ENCODE results near the gene DCHS1.

DCHS1 gene

DNA sequence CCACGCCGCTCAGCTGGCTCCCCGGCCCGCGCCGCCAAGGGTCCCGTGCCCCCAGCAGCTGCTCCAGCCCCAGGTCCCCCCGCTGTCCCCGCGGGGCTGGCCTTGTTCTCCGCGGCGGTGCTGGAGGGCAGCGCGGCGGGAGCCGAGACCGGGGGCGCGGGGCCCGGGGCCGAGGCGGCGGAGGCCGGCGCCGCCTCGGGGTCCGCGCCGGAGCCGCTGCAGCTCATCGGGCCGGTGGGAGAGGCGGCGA is 43.7 kb downstream of the DCHS1 start:
- DNase-seq, result no peak

DNA sequence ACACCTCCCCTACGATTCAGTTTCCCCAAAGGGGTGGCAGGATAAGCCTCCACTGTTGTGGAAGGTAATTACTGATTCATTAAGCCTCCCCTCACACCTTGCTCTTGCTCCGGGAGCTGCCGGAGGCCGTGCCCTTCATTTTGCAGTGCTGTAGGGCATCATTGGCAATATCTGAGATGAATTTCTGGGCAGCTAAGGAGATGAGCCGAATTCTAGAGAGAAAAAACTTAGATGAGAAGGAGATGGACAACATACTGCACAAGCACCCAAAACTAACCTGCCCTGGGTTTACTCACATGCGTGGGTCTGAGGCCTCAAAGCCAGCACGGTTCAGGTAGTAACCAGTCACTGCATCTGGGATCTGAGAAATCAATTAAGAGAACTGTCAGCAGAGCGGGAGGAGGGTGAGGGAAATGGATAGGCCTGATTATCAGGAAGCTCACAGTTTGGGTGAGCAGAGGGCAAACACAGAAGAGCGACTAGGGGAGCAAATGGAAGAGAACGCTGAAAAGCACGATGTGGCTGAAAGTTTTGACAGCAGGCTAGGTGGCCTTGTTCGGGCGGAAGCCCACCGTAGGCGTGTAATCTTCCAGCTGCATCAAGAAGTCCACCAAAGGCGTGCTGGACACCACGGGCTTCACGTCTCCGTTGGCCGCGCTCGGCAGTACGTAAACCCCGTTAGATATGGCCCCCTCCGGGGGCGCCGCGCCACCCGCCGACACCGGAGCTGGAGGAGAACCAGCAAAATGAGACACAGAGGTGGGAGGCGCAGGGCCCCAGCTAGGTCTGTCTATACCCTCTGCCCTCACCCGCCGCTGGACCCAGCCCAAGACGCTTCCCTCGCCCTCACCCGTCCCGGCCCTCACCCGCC is 44.3 kb downstream of the DCHS1 start:
- no peak for DNase-seq

DNA sequence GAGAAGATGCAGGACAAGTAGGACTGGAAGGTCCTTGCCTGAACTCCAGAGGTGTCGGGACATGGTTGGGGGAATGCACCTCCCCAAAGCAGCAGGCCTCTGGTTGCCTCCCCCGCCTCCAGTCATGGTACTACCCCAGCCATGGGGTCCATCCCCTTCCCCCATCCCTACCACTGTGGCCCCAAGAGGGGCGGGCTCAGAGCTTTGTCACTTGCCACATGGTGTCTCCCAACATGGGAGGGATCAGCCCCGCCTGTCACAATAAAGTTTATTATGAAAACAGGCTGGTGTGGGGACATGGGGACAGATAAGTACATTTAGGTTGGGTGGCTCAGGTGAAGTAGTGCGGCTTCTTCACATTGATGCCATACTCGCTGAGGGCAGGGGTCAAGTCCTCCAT is 45.0 kb downstream of the DCHS1 start:
- no peak for DNase-seq

DNA sequence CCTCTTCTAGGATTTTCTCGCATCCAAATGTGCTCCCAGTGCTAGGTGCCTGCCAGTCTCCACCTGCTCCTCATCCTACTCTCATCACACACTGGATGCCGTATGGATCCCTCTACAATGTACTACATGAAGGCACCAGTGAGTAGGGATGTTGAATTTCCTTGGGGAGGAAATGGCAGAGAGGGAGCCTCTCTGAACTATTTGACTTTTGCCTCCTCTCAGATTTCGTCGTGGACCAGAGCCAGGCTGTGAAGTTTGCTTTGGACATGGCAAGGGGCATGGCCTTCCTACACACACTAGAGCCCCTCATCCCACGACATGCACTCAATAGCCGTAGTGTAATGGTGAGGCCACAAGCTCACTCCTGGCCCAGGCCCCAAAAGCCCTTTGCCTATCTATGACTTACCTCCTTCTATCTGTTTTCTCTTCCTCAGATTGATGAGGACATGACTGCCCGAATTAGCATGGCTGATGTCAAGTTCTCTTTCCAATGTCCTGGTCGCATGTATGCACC is 46.0 kb downstream of the DCHS1 start:
- DNase-seq, result no peak

DNA sequence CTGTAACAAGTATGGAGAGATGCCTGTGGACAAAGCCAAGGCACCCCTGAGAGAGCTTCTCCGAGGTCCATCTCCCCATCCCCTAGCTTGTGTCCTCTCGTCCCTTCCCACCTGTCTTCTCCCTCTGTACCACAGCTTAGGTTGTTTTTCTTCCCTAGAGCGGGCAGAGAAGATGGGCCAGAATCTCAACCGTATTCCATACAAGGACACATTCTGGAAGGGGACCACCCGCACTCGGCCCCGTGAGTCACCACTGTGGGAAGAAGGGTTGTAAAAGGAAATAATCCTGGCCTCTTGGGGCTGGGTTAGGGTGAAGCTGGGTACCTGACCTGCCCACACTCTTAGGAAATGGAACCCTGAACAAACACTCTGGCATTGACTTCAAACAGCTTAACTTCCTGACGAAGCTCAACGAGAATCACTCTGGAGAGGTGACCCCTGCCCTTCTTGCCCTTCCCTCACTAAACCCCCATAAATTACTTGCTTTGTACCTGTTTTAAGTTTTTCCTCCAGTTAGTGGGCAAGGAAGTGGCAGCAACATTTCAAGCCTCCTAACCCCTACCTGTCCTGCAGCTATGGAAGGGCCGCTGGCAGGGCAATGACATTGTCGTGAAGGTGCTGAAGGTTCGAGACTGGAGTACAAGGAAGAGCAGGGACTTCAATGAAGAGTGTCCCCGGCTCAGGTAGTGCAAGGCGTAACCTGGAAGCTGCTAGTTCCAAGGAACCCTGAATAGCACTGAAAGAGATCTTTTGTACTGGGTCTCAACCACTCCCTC is 46.7 kb downstream of the DCHS1 start:
- no peak for DNase-seq

DNA sequence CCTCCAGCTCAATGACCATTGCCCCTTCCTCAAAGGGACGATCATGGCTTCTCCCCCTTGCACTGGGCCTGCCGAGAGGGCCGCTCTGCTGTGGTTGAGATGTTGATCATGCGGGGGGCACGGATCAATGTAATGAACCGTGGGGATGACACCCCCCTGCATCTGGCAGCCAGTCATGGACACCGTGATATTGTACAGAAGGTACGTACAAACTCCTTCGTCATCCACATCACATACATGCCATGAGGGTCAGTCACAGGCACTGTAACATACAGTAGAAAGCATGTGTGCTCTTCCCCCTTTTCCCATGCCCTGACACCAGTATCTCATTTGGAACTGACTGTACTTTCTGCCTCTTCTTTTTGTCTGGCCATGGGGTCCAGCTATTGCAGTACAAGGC is 47.6 kb downstream of the DCHS1 start:
- DNase-seq, result no peak

DNA sequence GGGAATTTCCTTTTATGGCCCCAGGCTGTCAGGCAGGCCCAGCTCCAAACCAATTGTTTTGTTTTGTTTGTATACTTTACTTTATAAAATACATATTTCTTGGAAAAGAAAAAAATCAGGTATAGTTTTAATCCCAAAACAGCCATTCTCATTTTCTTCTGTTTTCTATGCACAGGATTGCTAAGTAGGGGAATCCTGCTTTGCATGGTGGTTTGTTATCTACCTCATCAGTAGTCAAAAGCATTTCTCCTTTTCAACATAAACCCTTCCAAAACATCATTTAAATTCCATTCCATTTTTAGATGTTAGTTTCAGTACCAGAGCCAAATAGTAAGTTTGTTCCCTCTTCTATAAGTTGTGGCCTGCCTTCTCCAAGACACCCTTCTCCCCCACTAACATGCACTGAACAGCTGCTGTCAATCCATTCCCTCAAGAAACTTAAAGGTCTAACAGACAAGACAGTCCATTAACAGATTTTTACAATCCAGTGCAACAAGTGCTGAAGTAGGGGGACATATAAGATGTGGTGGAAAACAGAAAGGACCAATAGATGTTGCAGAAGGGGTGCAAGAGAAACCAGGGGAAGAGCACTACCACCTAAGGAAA is 48.3 kb downstream of the DCHS1 start:
- no peak for DNase-seq

DNA sequence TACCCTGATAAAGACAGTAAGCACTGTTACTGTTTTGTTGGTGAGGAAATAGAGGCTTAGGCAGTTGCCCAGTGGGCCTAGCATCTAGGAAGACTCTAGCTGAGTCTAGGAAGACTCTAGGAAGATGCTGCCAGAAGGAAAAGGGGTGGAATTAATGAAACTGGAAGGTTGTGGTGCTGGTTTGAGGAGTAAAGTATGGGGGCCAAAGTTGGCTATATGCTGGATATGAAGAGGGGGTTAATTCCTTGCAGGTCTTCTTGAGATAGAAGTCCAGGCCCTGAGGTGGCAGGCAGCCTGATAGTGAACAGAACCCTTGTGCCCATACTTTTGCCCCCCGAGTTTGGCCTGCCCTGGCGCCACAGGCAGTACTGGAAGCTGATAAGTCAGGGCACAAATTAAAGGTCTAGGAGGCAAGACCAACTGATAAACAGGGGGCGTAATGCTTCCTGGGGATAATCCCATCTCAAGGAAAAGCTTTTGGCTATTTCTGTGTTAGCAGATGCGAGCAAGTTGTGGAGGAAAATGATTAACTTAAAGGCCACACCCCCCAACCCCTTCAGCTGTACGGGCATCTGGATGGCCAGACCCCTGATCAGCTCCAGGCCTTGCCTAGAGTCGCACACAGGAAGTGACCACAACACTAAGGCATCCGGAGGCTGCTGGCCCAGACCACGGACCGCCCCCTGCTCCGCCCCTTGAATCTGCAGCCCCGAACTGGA is 49.0 kb downstream of the DCHS1 start:
- DNase-seq, result no peak

DNA sequence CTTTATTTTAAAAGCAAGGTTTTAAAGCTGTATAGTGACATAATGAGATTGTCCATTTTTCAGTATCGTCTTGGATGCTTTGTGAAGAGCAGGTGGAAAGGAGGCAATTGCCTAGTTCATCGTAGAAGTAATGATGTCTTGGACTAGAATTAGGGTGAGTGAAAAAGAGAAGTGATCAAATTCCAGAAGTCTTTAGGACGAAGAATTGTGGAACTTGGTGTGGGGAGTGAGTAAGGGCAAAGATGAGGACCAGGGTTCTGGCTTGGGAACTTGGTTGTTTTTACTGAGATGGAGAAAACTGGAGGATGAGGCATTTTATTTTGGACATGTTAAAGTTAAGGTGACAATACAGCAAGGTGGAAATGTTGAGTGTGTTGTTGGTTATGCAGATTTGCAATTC is 50.8 kb downstream of the DCHS1 start:
- no peak for DNase-seq

DNA sequence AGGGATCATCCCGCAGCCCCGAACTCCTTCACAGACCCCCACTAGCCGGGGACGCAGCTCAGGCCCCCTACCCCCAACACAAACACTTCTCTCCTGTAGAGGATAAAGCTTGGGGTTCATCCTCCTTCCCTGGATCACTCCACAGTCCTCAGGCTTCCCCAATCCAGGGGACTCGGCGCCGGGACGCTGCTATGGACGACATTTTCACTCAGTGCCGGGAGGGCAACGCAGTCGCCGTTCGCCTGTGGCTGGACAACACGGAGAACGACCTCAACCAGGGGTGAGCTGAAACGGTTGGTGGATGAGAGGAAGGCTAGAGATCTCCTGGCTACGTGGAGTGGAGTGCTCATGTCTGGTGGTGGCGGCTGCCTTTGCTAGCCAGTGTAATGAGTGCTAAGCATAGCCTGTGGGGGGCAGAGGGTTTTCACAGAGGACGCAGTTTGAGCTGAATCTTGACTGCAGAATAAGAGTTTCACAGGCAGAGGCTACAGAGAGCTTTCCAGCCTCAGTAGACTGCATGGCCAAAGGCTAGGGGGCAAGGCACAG is 51.5 kb downstream of the DCHS1 start:
- DNase-seq, result no peak

DNA sequence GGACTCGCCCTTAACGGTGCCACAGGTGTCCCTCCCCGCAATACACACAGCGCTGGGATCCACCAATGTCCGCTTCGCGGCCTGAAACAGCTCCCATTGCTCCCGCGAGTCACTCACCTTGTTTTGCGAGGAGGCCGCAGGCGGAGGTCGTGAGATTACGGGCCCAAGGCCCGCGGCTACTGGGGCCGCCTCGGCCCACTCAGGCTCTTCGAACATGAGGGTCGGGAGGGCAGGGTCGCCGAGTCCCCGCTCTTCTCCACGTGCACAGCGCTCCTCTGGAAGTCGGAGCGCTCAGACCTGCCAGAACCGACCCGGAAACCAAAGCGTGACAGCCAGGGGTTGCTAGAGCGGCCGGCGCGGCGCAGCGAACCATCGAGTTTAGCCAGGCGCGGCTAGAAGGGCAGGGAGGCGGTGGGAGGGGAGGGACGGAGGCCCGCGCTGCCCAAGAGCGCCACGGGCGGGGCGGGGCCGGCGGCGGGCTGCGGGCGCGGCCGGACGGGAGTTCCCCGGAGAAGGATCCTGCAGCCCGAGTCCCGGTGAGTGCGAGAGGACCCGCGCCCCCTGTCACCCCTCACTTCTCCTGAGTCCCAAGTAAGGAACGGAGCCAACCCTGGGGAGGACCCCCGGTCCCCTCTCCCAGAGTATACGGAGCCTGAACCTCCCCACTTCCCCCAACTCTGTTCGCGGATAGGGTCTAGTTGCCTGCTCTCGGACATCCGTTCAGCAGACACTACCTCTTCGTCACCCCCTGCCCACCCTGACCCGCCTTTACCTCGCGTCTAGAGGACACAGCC is 52.1 kb downstream of the DCHS1 start, which contains the start of the genes ILK and RRP8:
ILK (plus strand) TSS at position 488 of the 794 bp plus-strand sequence. CDS start 498 bp downstream, outside the sequence.
RRP8 (minus strand) TSS at position 330 of the 794 bp plus-strand sequence; CDS start at position 216, 114 bp downstream.
- DNase-seq, result peak; percentile 68

DNA sequence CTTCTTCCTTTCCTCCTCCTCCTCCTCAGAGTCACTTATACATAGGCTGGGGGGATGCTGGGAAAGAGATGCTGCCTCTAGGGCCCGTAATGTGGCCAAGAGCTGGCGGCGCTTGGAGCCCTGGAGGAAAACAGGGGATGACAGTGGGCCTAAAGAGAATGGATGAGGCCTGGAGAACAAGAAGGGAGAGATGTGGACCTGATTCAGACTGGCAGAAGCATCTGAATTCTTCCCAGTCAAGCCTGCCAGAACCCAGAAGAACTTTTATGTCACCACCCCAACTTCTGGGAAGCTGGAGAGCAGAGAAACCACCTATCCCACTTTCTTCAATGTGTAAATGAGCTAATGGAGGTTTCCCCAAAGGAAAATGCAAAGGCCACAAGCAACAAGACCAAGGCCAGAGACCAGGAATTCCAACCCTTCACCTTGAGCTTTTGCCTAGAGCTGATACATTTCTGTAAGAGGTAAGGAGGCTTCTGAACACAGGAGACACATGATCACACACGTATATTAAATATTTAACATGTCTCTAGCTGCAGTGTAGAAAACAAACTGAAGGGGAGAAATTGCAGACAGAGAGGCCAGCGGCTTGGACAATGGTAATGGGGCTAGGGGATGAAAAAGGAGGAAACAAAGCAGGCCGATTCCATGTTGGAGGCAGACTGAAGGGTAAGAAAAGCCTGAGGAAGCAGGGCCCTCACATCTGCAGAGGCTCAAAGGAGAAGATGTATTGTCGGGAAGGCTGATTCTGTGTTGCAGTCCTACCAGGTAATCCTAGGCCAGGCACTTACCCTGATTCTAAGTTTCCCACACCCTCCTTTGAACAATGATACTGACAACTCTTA is 53.3 kb downstream of the DCHS1 start:
- DNase-seq, result no peak

DNA sequence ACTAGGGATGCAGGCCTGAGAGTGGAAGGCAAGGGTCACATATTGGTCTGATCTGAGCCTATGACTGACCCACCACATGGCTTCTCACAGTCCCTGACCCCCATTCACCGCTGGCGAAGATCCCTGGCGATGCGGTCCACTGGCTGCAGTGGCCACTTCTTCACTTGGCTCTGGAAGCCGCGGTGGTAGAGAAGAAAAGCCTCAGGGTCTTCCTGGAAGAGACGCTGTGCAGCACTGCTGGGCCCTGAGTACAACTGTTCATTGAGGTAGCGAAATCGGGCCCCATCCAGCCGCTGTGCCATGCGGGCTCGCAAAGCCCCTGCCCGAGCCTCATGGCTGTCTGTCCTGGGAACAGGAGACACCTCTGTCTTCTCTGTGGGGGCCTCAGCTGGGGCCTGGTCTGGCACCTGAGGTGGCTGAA is 54.6 kb downstream of the DCHS1 start:
- DNase-seq, result no peak

DNA sequence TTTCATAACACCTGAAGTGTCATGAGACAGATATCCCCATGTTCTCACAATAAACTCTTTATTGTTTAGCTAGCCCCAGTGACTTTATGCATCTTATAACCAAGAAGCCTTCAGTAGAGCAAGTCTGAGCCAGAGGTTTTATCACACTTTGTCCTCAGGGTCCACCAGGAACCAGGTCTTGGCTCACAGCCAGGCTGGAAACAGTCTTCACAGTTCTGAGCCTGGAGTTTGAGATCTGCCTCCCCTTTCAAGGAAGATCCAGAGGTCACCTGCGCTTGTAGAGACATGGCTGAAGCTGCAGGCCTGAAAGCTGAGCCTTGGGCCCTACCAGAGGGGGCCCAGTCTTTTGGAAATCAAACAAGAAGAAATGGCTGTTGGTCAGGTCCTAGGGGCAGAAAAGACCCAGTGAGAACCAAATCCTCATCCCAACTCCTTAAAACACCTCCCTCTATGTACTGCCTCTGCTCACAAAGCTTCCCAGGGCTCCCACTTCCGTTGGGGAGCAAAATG is 55.7 kb downstream of the DCHS1 start:
- no peak for DNase-seq

DNA sequence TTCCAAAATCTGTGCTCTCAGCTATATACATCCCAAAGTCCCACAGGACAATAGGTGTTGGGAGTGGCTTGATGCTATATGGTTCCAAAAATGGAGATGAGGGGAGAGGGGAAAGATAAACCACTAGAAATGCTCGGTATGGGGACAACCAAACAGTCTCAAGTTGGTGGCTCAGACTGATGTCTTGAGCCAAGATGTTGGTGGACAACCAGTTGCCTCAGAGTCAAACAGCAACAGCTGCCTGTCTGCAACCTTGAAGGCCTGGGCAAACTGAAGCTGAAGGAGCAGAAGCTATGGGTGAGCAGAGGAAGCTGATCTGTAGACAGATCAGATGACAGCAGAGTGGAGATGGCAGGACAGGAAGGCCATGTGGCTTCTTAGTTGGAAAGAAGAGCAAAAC is 56.2 kb downstream of the DCHS1 start:
- no peak for DNase-seq

DNA sequence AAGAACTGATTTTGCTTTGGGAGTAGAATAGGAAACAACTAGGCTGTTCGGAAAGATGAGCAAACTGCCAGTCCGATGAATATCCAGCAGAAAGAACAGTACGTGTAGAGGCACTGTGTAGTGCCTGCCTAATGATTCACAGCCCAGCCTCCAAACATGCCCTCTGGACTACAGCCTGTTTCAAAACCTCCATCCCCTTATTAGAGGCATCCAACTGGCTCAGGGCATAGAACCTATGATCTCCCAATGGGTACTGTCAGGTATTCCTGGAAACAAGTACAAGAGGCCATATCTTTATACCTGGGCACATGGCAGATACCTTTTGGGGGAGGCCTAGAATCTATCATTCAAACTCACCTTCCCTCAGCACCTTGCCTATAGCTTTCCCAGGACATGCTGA is 57.1 kb downstream of the DCHS1 start:
- no peak for DNase-seq

DNA sequence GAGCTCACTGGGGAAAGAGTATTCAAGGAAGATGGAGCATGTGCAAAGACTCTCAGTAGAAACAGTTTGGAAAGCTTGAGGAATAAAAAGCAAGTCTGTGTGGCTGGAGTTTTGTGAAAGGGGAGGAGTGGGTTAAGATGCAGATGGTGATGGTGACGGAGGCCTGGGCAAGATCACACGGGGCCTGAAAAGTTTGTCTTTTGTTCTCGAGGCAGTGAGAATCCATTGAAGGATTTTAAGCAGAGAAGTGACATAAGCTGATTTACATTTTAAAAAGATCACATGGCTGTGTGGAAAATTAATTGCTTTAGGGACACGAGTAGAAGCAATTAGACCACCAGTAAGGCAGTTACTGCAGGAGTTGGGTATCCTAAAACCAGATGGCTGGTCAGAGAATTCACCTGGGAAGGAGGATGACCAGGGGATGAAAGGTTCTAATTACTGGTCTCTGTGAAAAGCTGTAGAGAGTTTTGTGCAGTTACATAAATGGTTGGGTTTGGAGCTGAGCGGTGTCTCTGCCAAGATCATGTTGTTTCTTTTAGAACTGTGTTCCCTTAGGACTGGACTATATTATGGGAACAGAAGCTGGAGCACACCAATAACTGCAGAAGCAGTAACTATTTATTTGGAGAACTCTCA is 59.3 kb downstream of the DCHS1 start:
- no peak for DNase-seq

DNA sequence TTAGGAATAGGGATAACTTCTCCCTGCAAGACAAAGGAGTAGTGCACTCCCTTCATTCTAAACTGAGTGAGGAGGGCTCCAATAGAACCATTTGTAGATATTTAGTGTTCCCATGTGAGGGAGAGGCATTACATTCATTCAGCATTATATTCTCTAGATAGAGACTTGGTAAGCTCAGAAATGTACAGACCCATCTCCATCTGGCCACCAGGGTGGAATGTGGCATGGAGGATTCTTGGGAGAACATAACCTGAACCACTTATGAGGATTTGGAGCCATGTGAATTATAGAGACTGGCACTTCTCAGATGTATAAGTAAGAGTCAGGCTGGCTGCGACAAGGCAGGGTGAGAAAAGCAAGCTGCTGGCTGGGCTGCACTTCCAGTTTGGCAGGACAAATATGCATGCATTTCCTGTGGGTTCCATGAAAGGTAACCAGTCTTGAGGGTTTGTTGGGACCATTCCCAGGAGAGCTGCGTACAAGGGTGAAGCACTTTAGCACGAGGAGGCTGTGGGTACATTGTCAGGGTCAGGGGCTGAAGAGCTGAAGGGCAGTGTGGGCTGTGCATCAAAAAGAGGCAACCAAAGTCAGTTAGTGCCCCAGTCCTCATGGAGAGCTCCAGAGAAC is 61.4 kb downstream of the DCHS1 start:
- no peak for DNase-seq

DNA sequence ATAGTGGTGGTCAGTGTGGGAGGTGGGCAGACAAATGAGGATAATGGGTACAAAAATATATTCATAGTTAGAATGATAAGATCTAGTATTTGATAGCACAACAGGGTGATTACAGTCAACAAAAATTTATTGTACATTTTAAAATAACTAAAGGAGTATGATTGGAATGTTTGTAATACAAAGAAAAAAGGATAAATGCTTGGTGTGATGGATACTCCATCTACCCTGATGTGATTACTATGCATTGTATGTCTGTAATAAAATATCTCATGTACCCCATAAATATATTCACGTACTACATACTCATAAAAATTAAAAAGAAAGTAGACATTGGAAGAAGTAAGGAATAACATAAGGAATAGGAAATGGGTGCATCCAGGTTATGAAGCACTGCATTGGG is 67.6 kb downstream of the DCHS1 start:
- DNase-seq, result no peak

All from NCI-H1048 (cell line).